Mammary microvascular endothelial cell (primary cell): Measurements from ENCODE around the gene ZDHHC21. TPM values are rescaled to one million over a fixed set of nuclear protein-coding genes. Genes with fewer than 3 reads are reported as not detected.

Experiments used
- total RNA-seq: library from RNA; depleted of rRNA; stranded (reverse); fragments of >200 nt; gene quantifications from 2 replicates; pipeline ENCODE4 v1.2.3, GENCODE V29; 2015

ZDHHC21 gene, protein sequence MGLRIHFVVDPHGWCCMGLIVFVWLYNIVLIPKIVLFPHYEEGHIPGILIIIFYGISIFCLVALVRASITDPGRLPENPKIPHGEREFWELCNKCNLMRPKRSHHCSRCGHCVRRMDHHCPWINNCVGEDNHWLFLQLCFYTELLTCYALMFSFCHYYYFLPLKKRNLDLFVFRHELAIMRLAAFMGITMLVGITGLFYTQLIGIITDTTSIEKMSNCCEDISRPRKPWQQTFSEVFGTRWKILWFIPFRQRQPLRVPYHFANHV
- 4.8 and 7.4 TPM in 2 replicates for total RNA-seq

DNA sequence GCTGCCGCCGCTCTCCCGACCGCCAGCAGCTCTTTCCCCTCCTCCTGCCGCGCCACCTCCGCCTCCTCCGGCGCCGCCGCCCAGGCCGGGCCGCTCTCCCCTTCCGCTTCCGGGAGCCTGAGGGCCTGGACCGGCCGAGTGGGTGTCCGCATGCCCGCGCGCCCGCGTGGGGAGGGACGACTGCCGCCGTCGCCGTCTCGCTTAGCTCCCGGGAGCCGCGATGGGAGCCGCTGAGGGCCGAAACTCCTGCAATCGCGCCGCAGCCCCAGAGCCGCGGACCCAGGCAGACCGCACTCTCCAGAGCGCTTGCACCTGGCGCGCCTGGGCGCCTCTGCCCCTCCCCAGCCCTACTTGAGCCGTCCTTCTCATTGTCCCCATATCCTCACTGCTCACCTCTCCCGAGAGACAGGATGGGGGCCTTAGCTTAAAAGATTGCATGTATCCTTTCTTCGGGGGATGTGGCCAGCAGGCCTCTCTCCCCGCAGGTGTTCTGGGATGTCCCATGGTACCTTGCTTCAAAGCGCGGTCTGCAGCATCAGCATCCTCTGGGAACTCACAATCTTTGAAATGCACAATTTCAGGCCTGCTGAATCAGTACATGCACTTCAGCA is at the start of gene ZDHHC21:
Gene ZDHHC21, minus strand, starts transcription at position 182 of the 611 bp plus-strand sequence. CDS start 19,092 bp downstream, outside the sequence.

DNA sequence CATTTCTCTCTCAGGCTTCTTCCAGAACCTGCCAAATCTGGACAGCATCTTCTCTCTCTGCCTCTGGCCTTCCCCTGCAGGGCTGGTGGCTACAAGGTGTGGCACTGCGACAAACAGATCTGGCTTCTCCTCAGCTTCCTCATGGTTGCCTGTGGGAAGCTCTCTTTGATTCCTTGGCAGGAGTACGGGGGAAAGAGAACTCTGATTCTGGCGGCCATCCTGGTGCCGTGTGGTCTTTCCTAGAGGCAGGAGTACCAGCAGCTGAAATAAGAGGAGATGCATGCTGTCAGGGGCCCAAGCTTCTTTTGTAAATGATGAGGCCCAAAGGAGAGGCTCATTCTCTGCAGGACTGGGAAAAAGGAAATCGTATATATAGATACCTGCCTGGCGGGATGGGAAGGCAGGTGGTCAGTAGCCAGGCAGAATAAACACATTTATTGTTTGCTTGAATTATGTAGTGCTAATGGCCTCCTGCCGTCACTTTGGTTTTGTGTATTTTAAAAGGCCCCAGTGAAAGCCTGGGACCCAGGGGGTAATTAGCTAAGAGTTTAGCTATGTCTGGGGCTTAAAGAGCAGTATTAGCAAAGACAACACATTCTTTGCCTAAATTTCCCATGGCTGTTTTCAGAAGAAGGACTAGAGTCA is 29.3 kb upstream of the ZDHHC21 start, which contains the start of gene CER1:
Gene CER1, minus strand, starts transcription at position 343 of the 645 bp plus-strand sequence. Its CDS starts 61 bp downstream, at position 282.

Other genes with a start within 250 kb of the ZDHHC21 start
- gene CER1, start 29.3 kb upstream of the ZDHHC21 start, total RNA-seq, result not detected in 2 replicates
- gene FREM1, start 217.0 kb upstream of the ZDHHC21 start, total RNA-seq, result under 0.01 TPM in 1 of 2 replicates, not detected in the other